Body of pancreas (tissue), 4 donors: ENCODE measurements around the gene ST3GAL5.

Source experiments
- CTCF ChIP-seq, 7 experiments: fragments of 450-650 bp in 4 of 7; fragments of 200-600 bp in 3 of 7; sonication (generic) in 3 of 7; IDR thresholded peaks; one replicate each; pipeline ENCODE4 v1.5.1; 2016 to 2019; ENCODE audit warnings: antibody characterized with exemption in 7 of 7
- POLR2A ChIP-seq, 3 donors: fragments of 450-650 bp; IDR thresholded peaks; one replicate each; pipeline ENCODE4 v1.6.1; 2016; ENCODE audit warnings: antibody characterized with exemption in 3 of 3, mild to moderate bottlenecking in 2 of 3

- TF ChIP-seq CTCF (IDR thresholded peaks at IDR 0.05), result no peak
- TF ChIP-seq POLR2A (IDR thresholded peaks at IDR 0.05), result no peak
Observed at GRCh38 chr2:85867556-85868292, 21.1 kb downstream of the ST3GAL5 start.
